Non-pigmented ciliary epithelial cell (primary cell): ENCODE measurements around the gene PALMD.
A peak's percentile ranks its signal among the peaks of the same experiment; 100 is the strongest.

Source experiments
- DNase-seq: peaks from one replicate; pipeline ENCODE4 v3.0.0-alpha.2; 2010; ENCODE audit warnings: low read depth

The PALMD gene

DNA sequence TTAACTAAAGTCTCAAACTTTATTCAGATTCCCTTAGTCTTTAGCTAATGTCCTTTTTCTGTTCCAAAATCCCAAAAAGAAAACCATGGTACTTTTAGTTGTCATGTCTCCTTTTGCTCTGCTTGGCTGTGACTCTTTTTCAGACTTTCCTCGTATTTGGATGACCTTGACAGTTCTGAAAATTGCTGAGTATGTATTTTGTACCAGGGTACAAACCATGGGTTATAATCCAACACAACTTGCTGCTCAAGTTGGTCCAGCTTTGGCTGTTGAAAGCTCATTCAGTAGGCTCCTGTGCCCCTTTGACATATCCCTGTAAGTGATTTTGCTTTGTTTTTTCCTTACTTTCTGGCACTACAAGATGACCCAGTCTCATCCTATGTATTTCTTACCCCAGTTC, 51.7 kb downstream of the PALMD start:
- no peak for DNase-seq

DNA sequence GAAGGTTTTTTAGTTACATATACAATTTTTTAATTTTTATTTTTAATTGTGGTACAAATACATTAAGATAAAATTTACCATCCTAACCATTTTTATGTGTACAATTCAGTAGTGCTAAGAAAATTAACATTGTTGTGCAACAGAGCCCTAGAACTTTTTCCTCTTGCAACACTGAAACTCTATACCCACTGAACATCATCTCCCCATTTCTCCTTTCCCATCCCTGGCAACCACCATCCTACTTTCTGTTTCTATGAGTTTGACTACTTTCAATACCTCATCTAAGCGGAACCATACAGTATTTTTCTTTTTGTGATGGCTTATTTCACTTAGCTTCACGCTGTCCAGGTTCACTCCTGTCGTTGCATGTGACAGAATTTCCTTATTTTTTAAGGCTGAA, 54.1 kb downstream of the PALMD start:
- no peak for DNase-seq

DNA sequence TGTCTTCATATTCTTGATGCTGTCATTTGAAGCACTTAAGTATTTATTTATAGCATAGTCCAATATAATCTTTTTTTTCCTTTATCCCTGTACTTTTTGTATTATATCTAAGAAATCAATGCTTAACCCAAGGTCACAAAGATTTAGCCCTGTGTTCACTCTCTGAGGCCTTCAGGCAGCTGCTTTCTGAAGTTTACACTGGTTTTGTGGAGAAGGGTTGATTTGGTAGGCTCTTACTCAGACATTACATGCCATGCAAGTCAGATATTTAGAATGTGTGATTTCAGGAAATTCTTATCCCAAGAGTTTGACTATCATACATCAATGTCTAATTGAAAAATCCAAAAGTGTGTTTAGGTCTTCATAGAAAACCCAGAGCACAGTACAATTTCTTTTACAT, 56.3 kb downstream of the PALMD start:
- DNase-seq = no peak

DNA sequence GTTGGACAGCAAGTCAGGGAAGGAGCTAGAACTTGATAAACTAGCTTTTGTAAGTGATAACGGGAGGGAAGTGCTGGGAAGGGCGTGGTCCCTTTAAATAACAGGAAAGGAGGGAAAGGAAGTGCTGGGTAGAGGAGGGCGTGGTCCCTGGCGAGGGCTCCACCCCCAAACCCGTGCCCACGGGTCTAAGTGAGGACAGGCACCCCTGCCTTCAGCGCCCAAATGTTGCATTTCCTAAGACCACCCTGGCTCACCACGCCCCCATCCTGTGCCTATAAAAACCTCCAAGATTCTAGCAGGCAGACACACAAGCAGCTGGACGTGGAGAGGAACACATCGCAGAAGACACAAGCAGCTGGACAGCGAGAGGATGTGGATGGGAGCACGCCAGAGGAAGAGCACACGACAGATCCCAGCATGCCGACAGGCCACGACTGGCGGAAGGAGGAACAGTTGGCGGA, 58.5 kb downstream of the PALMD start:
- no peak for DNase-seq

DNA sequence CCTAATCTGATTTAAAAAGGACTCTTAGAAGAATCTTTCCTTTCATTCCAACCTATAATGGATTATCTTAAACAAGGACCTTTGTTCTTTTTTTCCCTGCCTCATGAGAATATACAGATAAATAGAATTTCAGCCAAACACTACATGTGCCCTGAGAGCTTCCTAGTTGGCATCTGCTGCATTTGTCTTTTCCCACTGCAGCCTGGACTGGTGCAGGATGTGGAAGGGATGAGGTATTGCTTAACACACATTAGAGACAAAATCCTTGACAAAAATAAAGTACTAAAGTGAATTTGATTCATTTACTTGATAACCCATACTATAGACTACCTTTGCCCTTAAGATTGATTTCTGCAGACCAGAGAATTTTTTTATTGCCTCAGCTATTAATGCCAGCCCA, 59.5 kb downstream of the PALMD start:
- no peak for DNase-seq

DNA sequence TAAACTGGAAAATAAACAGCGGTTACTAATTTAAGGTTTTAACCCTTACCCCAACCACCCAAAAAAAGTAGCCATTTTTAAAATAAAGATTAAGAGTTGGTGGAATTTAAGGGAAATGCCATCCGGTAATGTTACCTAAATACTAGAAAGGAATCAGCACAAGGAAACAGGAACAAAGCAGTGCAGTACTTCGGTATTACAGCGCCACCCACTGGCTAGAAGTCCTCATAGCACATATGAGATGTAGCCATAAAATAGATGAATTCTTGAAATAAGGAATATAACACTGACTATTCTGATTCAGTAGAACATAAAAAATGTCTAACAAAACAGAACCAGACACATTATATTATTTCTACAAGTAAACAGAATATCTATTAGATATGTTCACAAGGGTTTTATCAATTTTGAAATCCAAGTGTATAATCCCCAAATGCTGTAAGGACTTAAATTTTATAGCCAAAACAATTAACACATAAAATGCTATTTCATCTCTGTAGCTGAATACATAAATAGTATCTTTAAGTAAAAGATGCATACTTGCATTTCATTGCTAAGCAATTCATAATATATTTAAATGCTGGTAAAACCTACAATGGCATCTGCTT, 61.7 kb downstream of the PALMD start:
- DNase-seq = no peak

DNA sequence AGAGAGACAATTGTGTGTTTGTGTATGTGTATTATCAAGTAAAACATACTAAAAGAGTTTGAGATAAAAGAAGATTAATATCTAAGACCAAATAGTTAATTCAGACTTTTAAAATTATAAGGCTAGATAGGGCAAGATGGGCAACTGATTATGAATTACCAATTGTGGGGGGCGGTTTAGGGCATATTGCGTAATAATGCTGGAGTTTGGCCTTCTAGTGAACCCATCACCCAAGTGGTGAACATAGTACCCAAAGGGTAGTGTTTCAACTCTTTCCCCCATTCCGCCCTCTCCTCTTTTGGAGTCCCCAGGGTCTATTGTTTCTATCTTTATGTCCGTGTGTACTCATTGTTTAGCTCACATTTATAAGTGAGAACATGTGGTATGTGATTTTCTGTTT, 65.1 kb downstream of the PALMD start:
- no peak for DNase-seq

DNA sequence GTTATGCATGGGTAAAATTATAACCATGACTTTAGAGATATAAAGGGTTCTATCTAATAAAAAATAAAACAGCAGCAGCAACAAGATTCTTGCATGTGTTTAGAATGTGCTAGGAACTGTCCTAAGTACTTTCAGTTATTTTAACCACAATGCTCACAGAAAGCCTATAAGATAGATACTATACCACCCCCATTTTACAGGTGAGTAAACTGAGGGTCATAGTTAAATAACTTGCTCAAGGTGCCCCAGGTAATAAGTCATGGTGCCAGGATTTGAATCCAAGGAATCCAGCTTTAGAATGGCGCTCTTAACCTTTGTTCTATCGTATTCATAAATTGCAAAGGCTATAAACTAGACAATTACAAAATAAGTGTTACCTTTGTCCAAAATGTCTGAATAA, 67.1 kb downstream of the PALMD start:
- no peak for DNase-seq

DNA sequence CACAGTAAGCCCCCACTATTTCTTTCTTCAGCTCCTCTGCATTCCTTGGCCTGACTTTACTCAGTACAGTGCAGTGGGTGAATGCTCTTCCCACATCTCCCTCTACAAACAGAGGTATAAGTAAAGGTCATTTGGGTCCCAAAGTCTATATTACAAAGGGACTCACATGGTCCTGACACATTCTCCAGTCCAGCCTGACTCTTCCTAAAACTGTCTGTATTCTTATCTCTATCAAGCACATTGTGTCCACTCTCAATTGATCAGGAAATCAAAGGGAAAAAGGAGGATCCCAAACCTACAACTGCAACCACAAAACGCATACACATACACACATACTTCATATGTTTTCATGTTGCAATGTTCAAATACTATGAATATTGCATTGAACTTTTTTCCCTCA, 71.1 kb downstream of the PALMD start:
- no peak for DNase-seq

DNA sequence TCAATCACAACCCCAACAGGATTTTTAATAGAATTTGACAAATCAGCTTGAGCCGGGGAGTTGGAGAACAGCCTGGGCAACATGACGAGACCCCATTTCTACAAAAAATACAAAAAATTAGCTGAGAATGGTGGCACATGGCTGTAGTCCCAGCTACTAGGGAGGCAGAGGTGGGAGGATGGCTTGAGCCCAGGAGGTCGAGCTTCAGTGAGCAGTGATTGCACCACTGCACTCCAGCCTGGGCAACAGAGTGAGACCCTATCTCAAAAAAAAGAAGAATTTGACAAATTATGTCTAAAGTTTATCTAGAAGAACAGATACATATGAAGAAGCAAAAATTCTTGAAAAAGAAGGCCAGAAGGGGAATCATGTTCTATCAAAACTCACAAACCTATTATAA, 77.3 kb downstream of the PALMD start:
- no peak for DNase-seq

DNA sequence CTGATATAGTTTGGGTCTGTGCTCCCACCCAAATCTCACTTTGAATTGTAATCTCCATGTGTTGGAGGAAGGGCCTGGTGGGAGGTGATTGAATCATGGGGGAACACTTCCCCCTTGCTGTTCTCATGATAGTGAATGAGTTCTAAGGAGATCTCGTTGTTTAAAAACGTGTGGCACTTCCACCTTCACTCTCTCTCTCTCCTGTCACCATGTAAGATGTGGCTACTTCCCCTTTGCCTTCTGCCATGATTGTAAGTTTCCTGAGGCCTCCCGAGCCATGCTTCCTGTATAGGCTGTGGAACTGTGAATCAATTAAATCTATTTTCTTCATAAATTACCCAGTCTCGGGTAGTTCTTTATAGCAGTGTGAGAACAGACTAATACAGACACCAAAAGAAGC, 80.1 kb downstream of the PALMD start:
- no peak for DNase-seq

DNA sequence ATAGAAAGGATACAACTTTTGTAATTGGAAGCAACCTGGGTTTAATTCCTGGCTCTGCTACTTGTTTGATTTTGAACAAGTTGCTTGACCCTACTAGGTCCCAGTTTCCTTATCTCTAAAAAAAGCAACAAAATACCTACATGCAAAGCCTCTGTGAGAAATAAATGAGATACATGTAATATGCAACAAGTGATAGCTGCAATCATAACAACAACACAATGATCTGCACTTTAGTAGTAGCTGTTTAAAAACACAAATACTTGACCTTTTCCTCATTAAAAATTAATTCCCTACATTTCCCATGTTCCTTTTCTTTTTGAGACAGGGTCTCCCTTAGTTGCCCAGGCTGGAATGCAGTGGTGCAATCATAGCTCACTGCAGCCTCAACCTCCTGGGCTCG, 80.5 kb downstream of the PALMD start:
- DNase-seq = no peak

DNA sequence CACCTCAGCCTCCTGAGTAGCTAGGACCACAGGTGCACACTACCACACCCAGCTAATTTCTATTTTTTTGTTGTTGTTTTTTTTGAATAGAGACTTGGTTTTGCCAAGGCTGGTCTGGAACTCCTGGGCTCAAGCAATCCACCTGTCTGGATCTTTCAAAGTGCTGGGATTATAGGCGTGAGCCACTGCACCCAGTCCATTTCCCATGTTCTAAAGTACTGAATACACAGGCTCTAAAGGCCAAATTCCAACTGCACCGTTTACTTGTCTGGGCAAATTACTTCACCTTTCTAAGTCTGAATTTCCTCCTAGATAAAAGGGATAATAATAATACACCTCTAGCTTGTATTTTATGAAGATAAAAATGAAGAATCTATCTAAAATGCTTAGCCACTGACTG, 80.9 kb downstream of the PALMD start:
- no peak for DNase-seq

DNA sequence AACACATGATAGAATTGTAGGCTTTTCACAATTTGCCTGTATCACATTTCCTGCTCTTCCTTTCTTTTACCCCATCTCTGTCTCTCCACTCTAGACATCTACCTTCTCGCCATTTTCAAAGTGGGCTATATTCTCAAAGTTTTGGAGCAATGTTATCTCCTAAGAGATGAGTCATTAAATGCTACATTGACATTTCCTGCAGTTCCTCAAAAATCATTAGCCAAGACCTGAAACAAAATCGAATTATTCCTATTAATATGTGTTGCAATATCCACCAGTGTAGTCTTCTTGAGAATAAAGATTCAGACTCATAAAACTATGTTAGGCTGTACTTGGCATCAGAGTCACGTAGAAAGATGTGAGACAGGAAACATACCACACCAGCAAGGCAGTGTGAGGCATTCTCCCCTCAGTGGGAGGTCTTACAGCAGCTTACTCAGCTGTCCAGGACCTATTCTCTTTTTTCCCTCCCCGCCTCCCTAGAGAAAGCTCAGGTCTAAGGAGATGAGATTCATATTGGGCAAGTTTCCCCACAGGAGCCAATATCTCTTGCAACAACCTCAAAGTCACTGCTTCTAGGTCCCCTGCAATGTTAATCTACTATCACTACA, 81.8 kb downstream of the PALMD start:
- peak; percentile 78 for DNase-seq

DNA sequence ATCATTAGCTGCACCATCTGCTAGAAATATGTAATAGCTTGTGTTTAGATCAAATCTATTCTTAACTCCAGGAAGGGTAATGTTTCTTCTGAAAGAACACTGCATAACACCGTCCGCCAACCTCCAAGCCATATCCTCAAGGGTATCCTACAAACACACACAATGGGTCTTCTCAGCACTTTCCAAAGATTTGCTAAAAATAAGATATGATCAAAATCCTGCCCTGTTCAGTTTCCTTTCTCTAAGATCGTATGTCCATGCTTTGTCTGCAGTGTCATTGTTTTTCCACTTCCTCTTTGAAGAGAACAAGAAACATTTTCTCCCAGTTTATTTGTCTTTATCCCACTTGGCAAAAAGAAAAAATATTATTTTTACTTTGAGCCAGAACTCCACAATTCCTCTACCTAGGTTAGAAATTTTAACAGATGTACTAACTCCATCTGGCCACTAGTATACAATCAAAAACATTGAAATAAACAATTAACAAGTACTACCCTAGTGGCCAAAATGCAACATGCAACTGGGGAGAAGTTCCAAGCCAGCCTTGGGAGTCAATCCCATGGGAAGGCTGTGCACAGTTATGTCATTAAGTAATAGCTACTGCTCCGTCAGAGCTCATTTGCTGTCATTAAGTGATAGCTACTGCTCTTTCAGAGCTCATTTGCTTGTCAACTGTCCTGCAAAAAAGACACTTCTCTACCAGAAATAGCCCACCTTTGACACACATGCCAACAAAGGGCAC, 82.8 kb downstream of the PALMD start:
- DNase-seq = no peak

DNA sequence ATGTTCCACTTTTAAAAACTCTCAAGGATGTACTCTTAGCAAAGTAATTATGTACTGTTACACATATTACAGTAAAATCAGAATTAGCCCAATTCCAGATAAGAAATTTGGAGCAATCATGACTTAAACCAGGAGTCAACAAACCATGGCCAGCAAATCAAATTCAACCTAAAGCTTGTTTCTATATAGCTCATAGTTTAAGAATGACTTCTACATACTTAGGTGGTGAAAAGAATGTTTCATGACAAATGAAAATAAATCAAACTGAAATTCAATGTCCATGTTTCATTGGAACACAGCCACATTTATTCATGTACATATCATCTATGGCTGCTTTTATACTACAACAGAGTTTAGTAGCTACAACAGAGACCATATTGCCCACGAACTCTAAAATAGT, 85.5 kb downstream of the PALMD start:
- DNase-seq = peak; percentile 34

DNA sequence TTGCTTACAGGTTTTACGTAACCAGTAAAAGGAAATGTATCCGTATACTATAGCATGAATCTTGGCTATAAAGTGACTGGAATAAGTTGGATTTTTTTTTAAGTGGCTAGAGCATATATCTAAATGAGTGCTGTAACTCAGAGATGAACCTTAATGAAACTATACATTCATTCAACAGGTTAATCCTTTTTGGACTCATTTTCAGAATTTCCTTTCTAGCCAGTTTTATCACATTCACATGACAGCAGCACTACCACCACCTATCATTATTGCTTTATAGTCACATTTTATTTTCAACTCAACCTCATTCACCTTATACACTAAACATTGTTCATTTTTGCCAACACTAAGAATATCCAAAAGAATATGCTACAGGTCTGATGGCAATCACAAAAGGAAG, 89.9 kb downstream of the PALMD start:
- no peak for DNase-seq

DNA sequence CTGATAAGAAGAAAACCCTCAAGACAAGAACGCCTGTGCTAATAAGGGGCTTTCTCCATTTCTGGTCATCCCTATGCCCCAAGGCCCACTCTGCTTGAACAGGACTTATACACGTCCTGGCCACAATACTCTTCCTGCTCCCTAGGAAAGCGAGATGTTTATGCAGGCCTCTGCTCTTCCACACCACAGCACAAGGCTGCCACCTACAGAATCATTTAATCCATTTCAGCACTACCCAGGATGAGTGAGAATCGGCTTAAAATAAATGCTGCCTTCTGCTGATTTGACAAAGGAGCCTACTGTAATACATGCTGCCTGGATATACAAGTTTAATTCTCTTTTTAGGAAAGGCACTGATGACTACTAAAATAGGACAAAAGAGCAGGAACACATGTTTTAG, 91.1 kb downstream of the PALMD start:
- DNase-seq = peak; percentile 51

DNA sequence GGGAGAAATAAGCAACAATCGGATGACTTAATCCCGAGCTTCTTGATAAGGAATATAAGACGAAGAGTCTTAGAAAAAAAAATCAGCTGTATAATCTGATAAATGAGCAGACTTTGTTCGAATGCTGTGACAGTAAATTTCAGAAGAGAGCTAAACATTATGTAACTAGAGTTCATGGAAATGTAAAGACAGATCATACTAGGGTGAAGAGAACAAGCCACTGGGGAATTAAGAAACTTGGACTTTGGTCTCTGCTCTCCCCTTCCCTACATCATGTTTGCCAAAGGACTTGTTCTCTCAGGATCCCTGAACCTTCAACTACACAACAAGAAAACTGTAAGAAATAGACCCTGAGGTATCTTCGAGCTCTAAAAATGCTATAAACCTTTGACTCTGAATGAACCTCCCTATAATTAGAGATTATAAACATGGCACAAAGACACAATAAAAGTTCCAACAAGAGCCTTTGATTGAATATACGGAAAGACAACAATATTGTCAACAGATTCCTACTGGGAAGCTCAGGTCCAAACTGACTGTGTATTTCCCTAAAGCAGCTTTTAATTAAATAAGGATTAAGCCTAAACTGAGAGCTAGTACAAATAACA, 93.0 kb downstream of the PALMD start:
- no peak for DNase-seq

DNA sequence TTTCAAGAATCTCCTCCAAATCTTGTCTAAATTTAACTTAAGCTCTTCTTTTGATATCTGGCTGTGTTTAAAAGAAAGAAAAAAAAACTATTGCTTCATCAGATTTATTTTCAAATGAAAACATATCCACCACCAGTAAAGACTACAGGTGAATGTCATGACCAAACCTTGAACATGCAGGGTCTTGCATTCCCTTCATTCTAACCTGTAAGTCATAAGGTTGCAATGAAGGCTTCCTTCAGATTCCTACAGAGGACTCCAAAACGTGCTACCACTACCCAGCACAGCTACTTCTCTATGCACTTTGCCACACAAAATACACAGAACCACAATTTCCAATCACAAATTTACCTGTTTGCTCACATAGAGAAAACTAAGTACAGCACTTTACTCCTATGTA, 94.2 kb downstream of the PALMD start:
- no peak for DNase-seq
